DOHH2 (cell line): ENCODE results near the gene CYP2S1.

Source experiments
- H3F3A ChIP-seq: fragments of 200-600 bp; sonication (generic), shearing (Covaris generic); 2 replicates; pipeline ENCODE4 v1.6.0; 2016; ENCODE audit warnings: antibody characterized with exemption, mild to moderate bottlenecking; ENCODE audit not compliant: control insufficient read depth, insufficient read depth
- H3K27ac ChIP-seq: fragments of 200-600 bp; sonication (generic); 2 replicates; pipeline ENCODE4 v1.5.1; 2014; ENCODE audit warnings: low read depth, mild to moderate bottlenecking, low read length, moderate library complexity
- H3K27me3 ChIP-seq: fragments of 200-600 bp; sonication (generic); 2 replicates; pipeline ENCODE4 v1.6.1; 2014; ENCODE audit warnings: mild to moderate bottlenecking, low read length, mixed read lengths; ENCODE audit not compliant: control insufficient read depth
- H3K36me3 ChIP-seq: fragments of 200-600 bp; sonication (generic); 2 replicates; pipeline ENCODE4 v1.6.1; 2014; ENCODE audit warnings: mild to moderate bottlenecking, low read length, moderate library complexity, mixed read lengths; ENCODE audit not compliant: control insufficient read depth
- H3K4me1 ChIP-seq: fragments of 200-600 bp; sonication (generic); 2 replicates; pipeline ENCODE4 v1.6.1; 2014; ENCODE audit warnings: mild to moderate bottlenecking, low read length, mixed read lengths; ENCODE audit not compliant: control insufficient read depth
- H3K4me2 ChIP-seq: fragments of 200-600 bp; sonication (generic); 2 replicates; pipeline ENCODE4 v1.6.0; 2014; ENCODE audit warnings: mild to moderate bottlenecking, low read length, moderate library complexity
- H3K4me3 ChIP-seq: fragments of 200-600 bp; sonication (generic); 2 replicates; pipeline ENCODE4 v1.5.1; 2014; ENCODE audit warnings: mild to moderate bottlenecking, low read length, mixed read lengths
- H3K79me2 ChIP-seq: fragments of 200-600 bp; sonication (generic); 2 replicates; pipeline ENCODE4 v1.6.1; 2014; ENCODE audit warnings: mild to moderate bottlenecking, low read length, mixed read lengths; ENCODE audit not compliant: control insufficient read depth
- H3K9me2 ChIP-seq: fragments of 200-600 bp; sonication (generic); replicated peaks from 2 replicates; pipeline ENCODE4 v1.6.1; 2014; ENCODE audit warnings: mild to moderate bottlenecking, low read length, mixed read lengths; ENCODE audit not compliant: control insufficient read depth
- H3K9me3 ChIP-seq: fragments of 200-600 bp; sonication (generic); 2 replicates; pipeline ENCODE4 v1.6.1; 2014; ENCODE audit warnings: antibody characterized with exemption, low read length, mixed read lengths; ENCODE audit not compliant: control insufficient read depth, insufficient read depth
- H4K20me1 ChIP-seq: fragments of 200-600 bp; sonication (generic); 2 replicates; pipeline ENCODE4 v1.6.0; 2014; ENCODE audit warnings: low read depth, mild to moderate bottlenecking, antibody characterized with exemption, low read length, moderate library complexity; ENCODE audit not compliant: control insufficient read depth, insufficient read depth
- CTCF ChIP-seq: fragments of 200-600 bp; sonication (generic); IDR thresholded peaks from one replicate; pipeline ENCODE4 v1.5.1; 2014; ENCODE audit warnings: antibody characterized with exemption, mild to moderate bottlenecking, low read depth, low read length; ENCODE audit not compliant: poor library complexity, severe bottlenecking
- EZH2phosphoT487 ChIP-seq: fragments of 200-600 bp; sonication (generic); IDR thresholded peaks from 2 replicates; pipeline ENCODE4 v1.6.1; 2017; ENCODE audit warnings: borderline replicate concordance, mild to moderate bottlenecking, antibody characterized with exemption, low read length, moderate library complexity, mixed read lengths

CYP2S1 gene

GRCh38 chr19:41218249-41218614, 25.2 kb downstream of the CYP2S1 start:
- no peak overlapping the region for H3K27ac ChIP-seq

GRCh38 chr19:41218615-41219507, 25.8 kb downstream of the CYP2S1 start, which contains the start of gene AXL:
TSS of gene AXL (plus strand) at chr19:41219223. CDS start at chr19:41219393, 170 bp downstream.
- Histone ChIP-seq H3K4me2 (no peak within 1 kb of the TSS), H4K20me1 (no peaks in the 10 kb centered on the region), H3K4me3 (no peak within 1 kb of the TSS), H3F3A (no peaks in the 10 kb centered on the region), H3K36me3 (no peaks in the 10 kb centered on the region), H3K27me3 (no peaks in the 10 kb centered on the region), H3K9me3 (no peaks in the 10 kb centered on the region), H3K27ac (no peak within 1 kb of the TSS), H3K9me2 (no peaks in the 10 kb centered on the region), H3K79me2 (no peaks in the 10 kb centered on the region), H3K4me1 (no peaks in the 10 kb centered on the region)
- TF ChIP-seq EZH2phosphoT487 (no peak), CTCF (no peak)

More at GRCh38 chr19:41218249-41218614, 25.2 kb downstream of the CYP2S1 start:
- H3K27me3 ChIP-seq: no peaks in the 10 kb centered on the region
- no peaks in the 10 kb centered on the region for H3F3A ChIP-seq
- H3K79me2 ChIP-seq: no peaks in the 10 kb centered on the region
- no peaks in the 10 kb centered on the region for H3K9me2 ChIP-seq
- H3K4me3 ChIP-seq: no peak overlapping the region
- TF ChIP-seq EZH2phosphoT487 (no peak), CTCF (no peak)
- no peaks in the 10 kb centered on the region for H3K4me1 ChIP-seq
- no peaks in the 10 kb centered on the region for H3K36me3 ChIP-seq
- no peak overlapping the region for H3K4me2 ChIP-seq
- H3K9me3 ChIP-seq: no peaks in the 10 kb centered on the region
- no peaks in the 10 kb centered on the region for H4K20me1 ChIP-seq

GRCh38 chr19:41219924-41220567, 27.0 kb downstream of the CYP2S1 start:
- H3K4me1 ChIP-seq: no peaks in the 10 kb centered on the region
- no peaks in the 10 kb centered on the region for H3K9me3 ChIP-seq
- H3K79me2 ChIP-seq: no peaks in the 10 kb centered on the region
- no peak overlapping the region for H3K4me3 ChIP-seq
- no peaks in the 10 kb centered on the region for H3K36me3 ChIP-seq
- H3K4me2 ChIP-seq: no peak overlapping the region
- TF ChIP-seq CTCF (no peak), EZH2phosphoT487 (no peak)
- H3K9me2 ChIP-seq: no peaks in the 10 kb centered on the region
- no peaks in the 10 kb centered on the region for H4K20me1 ChIP-seq
- no peaks in the 10 kb centered on the region for H3K27me3 ChIP-seq
- no peaks in the 10 kb centered on the region for H3F3A ChIP-seq
- no peak overlapping the region for H3K27ac ChIP-seq
